Endodermal cell (in vitro differentiated cells): Measurements from ENCODE around the gene UTP4. TPM values are rescaled to one million over a fixed set of nuclear protein-coding genes. Genes with fewer than 3 reads are reported as not detected.

Source experiments
- DNase-seq: peaks from one replicate; pipeline ENCODE4 v3.0.0-alpha.2; 2017
- H3K27ac ChIP-seq: 2 replicates; pipeline ENCODE4 v1.5.1; 2013; ENCODE audit warnings: mild to moderate bottlenecking, low read depth, low read length, moderate library complexity
- H3K27me3 ChIP-seq: 2 replicates; pipeline ENCODE4 v1.6.1; 2013; ENCODE audit warnings: mild to moderate bottlenecking, low read length, moderate library complexity; ENCODE audit not compliant: insufficient read depth, control insufficient read depth, poor library complexity, severe bottlenecking
- H3K36me3 ChIP-seq: 2 replicates; pipeline ENCODE4 v1.7.0; 2013; ENCODE audit warnings: mild to moderate bottlenecking, low read length, moderate library complexity; ENCODE audit not compliant: control insufficient read depth, insufficient read depth
- H3K4me1 ChIP-seq: one replicate; pipeline ENCODE4 v1.7.0; 2013; ENCODE audit warnings: low read length; ENCODE audit not compliant: control insufficient read depth, insufficient read depth
- H3K4me3 ChIP-seq: 2 replicates; pipeline ENCODE4 v1.5.1; 2013; ENCODE audit warnings: mild to moderate bottlenecking, low read length, moderate library complexity
- H3K9ac ChIP-seq: 2 replicates; pipeline ENCODE4 v1.6.1; 2013; ENCODE audit warnings: mild to moderate bottlenecking, low read length, moderate library complexity; ENCODE audit not compliant: poor library complexity, severe bottlenecking; ENCODE audit errors: extremely low read depth
- H3K9me3 ChIP-seq: 2 replicates; pipeline ENCODE4 v1.6.1; 2013; ENCODE audit warnings: mild to moderate bottlenecking, low read length, moderate library complexity; ENCODE audit not compliant: control insufficient read depth
- H3K27ac Mint-ChIP-seq: 2 replicates; pipeline ENCODE4 v1.8.0; 2020; ENCODE audit warnings: mixed read lengths
- H3K27me3 Mint-ChIP-seq: 2 replicates; pipeline ENCODE4 v1.8.0; 2021; ENCODE audit warnings: mild to moderate bottlenecking, mixed read lengths; ENCODE audit not compliant: insufficient read depth
- H3K36me3 Mint-ChIP-seq: 2 replicates; pipeline ENCODE4 v1.8.0; 2020; ENCODE audit warnings: low read depth, mixed read lengths
- H3K4me1 Mint-ChIP-seq: 2 replicates; pipeline ENCODE4 v1.8.0; 2020; ENCODE audit warnings: mixed read lengths
- H3K4me3 Mint-ChIP-seq: 2 replicates; pipeline ENCODE4 v1.8.0; 2020; ENCODE audit warnings: mild to moderate bottlenecking, moderate library complexity, mixed read lengths
- H3K9me3 Mint-ChIP-seq: 2 replicates; pipeline ENCODE4 v1.8.0; 2020; ENCODE audit warnings: mild to moderate bottlenecking, mixed read lengths
- CTCF ChIP-seq: fragments of 200-600 bp; sonication (generic); conservative IDR thresholded peaks from 2 replicates; pipeline ENCODE4 v1.5.0; 2021; ENCODE audit warnings: antibody characterized with exemption, mild to moderate bottlenecking
- WGBS, 2 experiments: methylation state at CpG; one replicate each; pipeline versions ENCODE4 v1.1.5 to v1.1.7; 2013; ENCODE audit warnings: missing lambda C conversion rate in 2 of 2, mixed read lengths in 1 of 2; ENCODE audit not compliant: insufficient coverage in 1 of 2, insufficient read length in 1 of 2; 5-methylcytosine and 5-hydroxymethylcytosine counted together
- total RNA-seq, 2 donors: library from RNA; stranded (reverse); fragmentation: NEBNext Ultra II Directional in 1 of 2; extraction: Animal tissue kit (Norgen Biotek cat#: 25700) in 1 of 2; gene quantifications; 2 replicates in 1 of 2; 3 replicates in 1 of 2; pipeline ENCODE4 v1.2.1, GENCODE V29; 2021

The UTP4 gene
- total RNA-seq, 2 donors from 2014 or later, result 44.1 to 45.3 TPM

GRCh38 chr16:69118994-69119393 is 13.5 kb upstream of the UTP4 start:
- peaks cover 55% of the 10 kb centered on the region for H3K36me3 Mint-ChIP-seq

GRCh38 chr16:69119536-69119935 is 12.9 kb upstream of the UTP4 start:
- Histone ChIP-seq H3K4me3 (no peak overlapping the region), H3K36me3 (peaks cover 67% of the 10 kb centered on the region), H3K9me3 (no peaks in the 10 kb centered on the region), H3K27ac (no peak overlapping the region), H3K27me3 (no peaks in the 10 kb centered on the region), H3K4me1 (no peaks in the 10 kb centered on the region), H3K9ac (no peak overlapping the region)
- H3K27me3 Mint-ChIP-seq, result no peaks in the 10 kb centered on the region
- H3K27ac Mint-ChIP-seq, result no peak overlapping the region
- H3K4me1 Mint-ChIP-seq, result no peaks in the 10 kb centered on the region
- 95 to 100% methylated on average over 2 of the region's 2 CpGs for whole genome bisulfite sequencing, 2 experiments
- peaks cover 55% of the 10 kb centered on the region for H3K36me3 Mint-ChIP-seq
- no peak for TF ChIP-seq CTCF
- H3K9me3 Mint-ChIP-seq, result no peaks in the 10 kb centered on the region
- H3K4me3 Mint-ChIP-seq, result no peak overlapping the region
- no peak for DNase-seq

More at GRCh38 chr16:69118994-69119393, 13.5 kb upstream of the UTP4 start:
- peaks cover 5% of the 10 kb centered on the region for H3K4me1 ChIP-seq
- H3K27me3 ChIP-seq, result no peaks in the 10 kb centered on the region
- no peak overlapping the region for H3K27ac ChIP-seq
- DNase-seq, result no peak
- H3K27me3 Mint-ChIP-seq, result no peaks in the 10 kb centered on the region
- no peaks in the 10 kb centered on the region for H3K9me3 Mint-ChIP-seq
- no peak for TF ChIP-seq CTCF
- no peak overlapping the region for H3K4me3 Mint-ChIP-seq
- no peaks in the 10 kb centered on the region for H3K9me3 ChIP-seq
- 89 to 95% methylated on average over 1 to 2 of the region's 2 CpGs for WGBS, 2 experiments
- peaks cover 3% of the 10 kb centered on the region for H3K4me1 Mint-ChIP-seq
- peaks cover 68% of the 10 kb centered on the region for H3K36me3 ChIP-seq
- no peak overlapping the region for H3K27ac Mint-ChIP-seq
- no peak overlapping the region for H3K4me3 ChIP-seq
- no peak overlapping the region for H3K9ac ChIP-seq

GRCh38 chr16:69120096-69120664 is 12.3 kb upstream of the UTP4 start:
- WGBS, 2 experiments, result 94 to 96% methylated on average over 16 to 19 of the region's 19 CpGs
- Mint-ChIP-seq H3K4me3 (no peak overlapping the region), H3K27ac (no peak overlapping the region), H3K36me3 (peaks cover 55% of the 10 kb centered on the region), H3K27me3 (no peaks in the 10 kb centered on the region), H3K9me3 (no peaks in the 10 kb centered on the region), H3K4me1 (no peaks in the 10 kb centered on the region)
- no peak overlapping the region for H3K4me3 ChIP-seq
- H3K27ac ChIP-seq, result no peak overlapping the region
- no peak overlapping the region for H3K9ac ChIP-seq
- H3K27me3 ChIP-seq, result no peaks in the 10 kb centered on the region
- TF ChIP-seq CTCF, result no peak
- peaks cover 61% of the 10 kb centered on the region for H3K36me3 ChIP-seq
- H3K9me3 ChIP-seq, result no peaks in the 10 kb centered on the region
- DNase-seq, result no peak
- H3K4me1 ChIP-seq, result no peaks in the 10 kb centered on the region
